Endothelial cell of umbilical vein (primary cell): ENCODE data around the gene FTO. TPM values are rescaled to one million over a fixed set of nuclear protein-coding genes. Genes with fewer than 3 reads are reported as not detected.

Experiments used
- BruUV-seq: library from RNA; stranded (reverse); fragments of 400-500 nt; replicated peaks from 2 replicates; lab custom pipeline; 2021; lab: Mats Ljungman, UMichigan
- CTCF ChIA-PET: fragments of 300-600, 350-600 bp; sonication (Branson Sonifier 250); formaldehyde crosslinking; loops from one replicate; lab custom pipeline; 2021; ENCODE audit warnings: antibody characterized with exemption, inconsistent platforms; lab: Charles Lee
- POLR2A ChIA-PET: fragments of 300-600, 350-600 bp; sonication (Branson Sonifier 250); formaldehyde crosslinking; loops from one replicate; lab custom pipeline; 2021; ENCODE audit warnings: antibody characterized with exemption, inconsistent platforms; lab: Charles Lee
- DNase-seq: peaks from one replicate; pipeline ENCODE4 v3.0.0-alpha.2; 2011; ENCODE audit warnings: low read depth, low spot score
- FAIRE-seq: peaks from 2 replicates; lab custom pipeline; 2011; peaks lifted over from hg19 to GRCh38; lab: Jason Lieb, UNC
- H2AFZ ChIP-seq: 2 replicates; pipeline ENCODE4 v1.6.0; 2012; ENCODE audit warnings: low read depth, low read length, control low read depth, inconsistent platforms
- H3K27ac ChIP-seq: 2 replicates; pipeline ENCODE4 v1.5.1; 2011; ENCODE audit warnings: low read depth, mild to moderate bottlenecking, control low read depth, low read length, moderate library complexity; ENCODE audit not compliant: insufficient read depth
- H3K27me3 ChIP-seq, 2 experiments: 2 replicates each; pipeline versions ENCODE4 v1.6.0 to v1.6.1; 2011; ENCODE audit warnings: low read length in 2 of 2, mixed read lengths in 1 of 2; ENCODE audit not compliant: control insufficient read depth in 2 of 2, insufficient read depth in 2 of 2
- H3K36me3 ChIP-seq, 2 experiments: 2 replicates in 1 of 2; 3 replicates in 1 of 2; pipeline ENCODE4 v1.5.1; 2011; ENCODE audit warnings: low read length in 2 of 2, mild to moderate bottlenecking in 1 of 2, moderate library complexity in 1 of 2; ENCODE audit not compliant: control insufficient read depth in 2 of 2, insufficient read depth in 2 of 2; ENCODE audit errors: extremely low read depth in 1 of 2
- H3K4me1 ChIP-seq: 3 replicates; pipeline ENCODE4 v1.5.1; 2011; ENCODE audit warnings: mild to moderate bottlenecking, low read length; ENCODE audit not compliant: control insufficient read depth, insufficient read depth; ENCODE audit errors: extremely low read depth
- H3K4me2 ChIP-seq: 2 replicates; pipeline ENCODE4 v1.6.1; 2011; ENCODE audit warnings: low read length, control low read depth, mixed read lengths; ENCODE audit not compliant: insufficient read depth
- H3K4me3 ChIP-seq, 3 experiments: fragments of 200-600 bp in 1 of 3; sonication (generic), shearing (Covaris generic) in 1 of 3; replicated peaks in 1 of 3; 2 replicates each; pipeline ENCODE4 v1.5.1; 2011 to 2016; ENCODE audit warnings: control low read depth in 3 of 3, low read length in 3 of 3, mild to moderate bottlenecking in 2 of 3, inconsistent platforms in 1 of 3, low read depth in 1 of 3, moderate library complexity in 1 of 3; ENCODE audit not compliant: insufficient read depth in 1 of 3
- H3K79me2 ChIP-seq: 2 replicates; pipeline ENCODE4 v1.6.0; 2012; ENCODE audit warnings: low read length, inconsistent platforms; ENCODE audit not compliant: control insufficient read depth, insufficient read depth
- H3K9ac ChIP-seq: replicated peaks from 2 replicates; pipeline ENCODE3; 2011; ENCODE audit warnings: low read length, control low read depth; ENCODE audit not compliant: insufficient read depth; ENCODE audit errors: extremely low read depth
- H3K9me1 ChIP-seq: replicated peaks from 3 replicates; pipeline ENCODE4 v1.6.0; 2011; ENCODE audit warnings: mild to moderate bottlenecking, low read length; ENCODE audit not compliant: control insufficient read depth, insufficient read depth; ENCODE audit errors: extremely low read depth
- H3K9me3 ChIP-seq: replicated peaks from 2 replicates; pipeline ENCODE4 v1.5.1; 2012; ENCODE audit warnings: low read length, inconsistent platforms; ENCODE audit not compliant: control insufficient read depth, insufficient read depth
- H4K20me1 ChIP-seq: replicated peaks from 2 replicates; pipeline ENCODE3; 2011; ENCODE audit warnings: mild to moderate bottlenecking, low read length; ENCODE audit not compliant: control insufficient read depth, insufficient read depth; ENCODE audit errors: extremely low read depth
- EZH2 ChIP-seq: IDR thresholded peaks from 2 replicates; pipeline ENCODE4 v1.6.1; 2012; ENCODE audit warnings: borderline replicate concordance, low read depth, mild to moderate bottlenecking, moderate library complexity, low read length, inconsistent platforms; ENCODE audit not compliant: severe bottlenecking
- POLR2AphosphoS5 ChIP-seq: IDR thresholded peaks from 2 replicates; pipeline ENCODE4 v1.6.1; 2012; ENCODE audit warnings: low read depth, mild to moderate bottlenecking, control low read depth, low read length, moderate library complexity; ENCODE audit not compliant: insufficient read depth
- dilution Hi-C: fragments of 300-500 bp; cut with MboI; formaldehyde crosslinking; loops from one replicate; pipeline ENCODE4 v1.15.0; 2019; ENCODE audit warnings: low sequenced_read_pairs; ENCODE audit not compliant: extremely low pct_ligation_motif_present
- intact Hi-C: fragments of 100-400 bp; cut with micrococcal nuclease; formaldehyde crosslinking; loops from one replicate; pipeline ENCODE4 v1.10.0; 2022
- polyA plus RNA-seq, 4 experiments: library from polyadenylated mRNA; depleted of rRNA in 3 of 4; stranded (reverse) in 3 of 4; unstranded in 1 of 4; fragments of >200 nt; gene quantifications; 2 replicates each; pipeline versions ENCODE4 v1.2.1 to v1.2.3, GENCODE V29; 2011 to 2012; ENCODE audit warnings: missing spikeins in 1 of 4
- total RNA-seq: library from RNA; stranded (reverse); gene quantifications from 2 replicates; pipeline ENCODE4 v1.2.3, GENCODE V29; 2021
- TF ChIP-seq, protein P1 (sequence below): IDR thresholded peaks from 2 replicates; pipeline ENCODE4 v1.6.1; 2011; ENCODE audit not compliant: insufficient read depth, insufficient read length

FTO gene
- total and polyA plus RNA-seq, 2 donors (not counting 3 experiments of a cell fraction or from before 2014, with no cell fraction given) = 48.6 to 87.1 TPM

DNA sequence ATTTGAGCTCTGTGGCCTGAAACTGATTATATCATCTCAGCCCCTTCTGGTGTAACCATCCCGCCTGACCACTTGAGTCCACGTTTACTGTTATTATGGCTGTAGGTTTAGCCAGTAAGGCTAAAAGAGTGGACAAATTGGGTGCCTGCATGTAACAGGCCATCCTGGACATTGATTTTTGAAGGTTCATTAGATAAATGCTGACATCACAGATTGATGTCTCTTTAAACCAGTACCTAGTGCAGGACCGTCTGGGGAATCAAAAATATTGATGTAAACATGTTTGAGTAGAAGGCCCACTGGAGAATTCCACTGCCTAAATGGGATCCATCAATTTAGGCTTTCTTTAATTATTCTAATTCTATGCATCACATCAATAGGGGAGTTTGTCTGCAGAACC is 367.6 kb downstream of the FTO start:
- DNase-seq = no peak
- no peak for TF ChIP-seq POLR2AphosphoS5
- Histone ChIP-seq H3K4me3 (no peak overlapping the region), H3K36me3 (no peaks in the 10 kb centered on the region), H2AFZ (no peak overlapping the region), H3K4me2 (no peak overlapping the region), H3K79me2 (no peaks in the 10 kb centered on the region), H4K20me1 (no peaks in the 10 kb centered on the region), H3K27me3 (no peaks in the 10 kb centered on the region), H3K4me1 (peaks cover 5% of the 10 kb centered on the region), H3K27ac (no peak overlapping the region), H3K9ac (no peak overlapping the region), H3K9me3 (no peaks in the 10 kb centered on the region), H3K9me1 (no peaks in the 10 kb centered on the region)
- no peak for FAIRE-seq
- ChIA-PET POLR2A (no interaction called here), CTCF (no interaction called here)
- BruUV-seq = no TSS peak
- intact Hi-C loops = no loop called here
- dilution Hi-C loops = no loop called here

DNA sequence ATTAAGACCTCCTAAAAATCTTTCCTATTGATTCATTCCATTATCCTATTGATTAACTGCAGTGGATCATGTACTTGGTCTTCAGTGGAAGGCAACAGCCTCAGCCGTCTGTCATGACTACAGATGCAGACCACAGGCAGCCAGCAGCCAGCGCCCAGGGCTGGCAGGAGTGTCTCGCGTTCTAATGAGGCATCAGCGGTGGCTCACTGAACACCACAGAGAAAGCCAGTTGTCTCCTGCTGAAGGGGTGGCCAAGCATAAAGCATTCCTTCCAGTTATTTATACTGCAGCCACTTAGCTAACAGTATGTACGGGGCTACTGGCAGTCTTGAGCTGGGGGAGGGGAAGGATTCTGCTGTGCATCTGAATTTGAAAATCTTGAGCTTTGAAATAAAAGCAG is 368.3 kb downstream of the FTO start:
- Histone ChIP-seq H3K4me2 (no peak overlapping the region), H3K9ac (no peak overlapping the region)
- CTCF ChIA-PET = no interaction called here

More for the DNA sequence above, 368.3 kb downstream of the FTO start:
- no TSS peak for BruUV-seq
- Histone ChIP-seq H4K20me1 (no peaks in the 10 kb centered on the region), H3K27ac (no peak overlapping the region), H3K9me1 (no peaks in the 10 kb centered on the region), H3K27me3 (no peaks in the 10 kb centered on the region), H3K36me3 (no peaks in the 10 kb centered on the region), H2AFZ (no peak overlapping the region), H3K9me3 (no peaks in the 10 kb centered on the region), H3K4me3 (no peak overlapping the region), H3K79me2 (no peaks in the 10 kb centered on the region), H3K4me1 (peaks cover 13% of the 10 kb centered on the region)
- FAIRE-seq (no peak), DNase-seq (no peak)
- intact Hi-C loops (no loop called here), dilution Hi-C loops (no loop called here)
- POLR2A ChIA-PET = no interaction called here
- TF ChIP-seq EZH2 = no peak
- TF ChIP-seq, protein P1, sequence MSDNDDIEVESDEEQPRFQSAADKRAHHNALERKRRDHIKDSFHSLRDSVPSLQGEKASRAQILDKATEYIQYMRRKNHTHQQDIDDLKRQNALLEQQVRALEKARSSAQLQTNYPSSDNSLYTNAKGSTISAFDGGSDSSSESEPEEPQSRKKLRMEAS = no peak
